Jurkat, Clone E6-1 (cell line): ENCODE data around the gene LRPAP1. TPM values are rescaled to one million over a fixed set of nuclear protein-coding genes. Genes with fewer than 3 reads are reported as not detected.
A peak's percentile ranks its signal among the peaks of the same experiment; 100 is the strongest.
"Not testable (repeated sequence)": the region's sequence is repeated elsewhere in the genome, so short reads cannot be mapped to it uniquely, and the experiment has no call there.

Experiments used
- DNase-seq: peaks from one replicate; pipeline ENCODE4 v3.0.0-alpha.2; 2011; ENCODE audit warnings: low read depth, low spot score
- H3K4me3 ChIP-seq: 2 replicates; pipeline ENCODE4 v1.5.1; 2011; ENCODE audit warnings: mild to moderate bottlenecking, low read length, control low read depth, moderate library complexity
- polyA plus RNA-seq: library from polyadenylated mRNA; unstranded; fragments of >200 nt; gene quantifications from one replicate; pipeline ENCODE4 v1.2.1, GENCODE V29; 2012; ENCODE audit warnings: missing spikeins; ENCODE audit not compliant: insufficient read length, insufficient read depth

The LRPAP1 gene, protein sequence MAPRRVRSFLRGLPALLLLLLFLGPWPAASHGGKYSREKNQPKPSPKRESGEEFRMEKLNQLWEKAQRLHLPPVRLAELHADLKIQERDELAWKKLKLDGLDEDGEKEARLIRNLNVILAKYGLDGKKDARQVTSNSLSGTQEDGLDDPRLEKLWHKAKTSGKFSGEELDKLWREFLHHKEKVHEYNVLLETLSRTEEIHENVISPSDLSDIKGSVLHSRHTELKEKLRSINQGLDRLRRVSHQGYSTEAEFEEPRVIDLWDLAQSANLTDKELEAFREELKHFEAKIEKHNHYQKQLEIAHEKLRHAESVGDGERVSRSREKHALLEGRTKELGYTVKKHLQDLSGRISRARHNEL
- polyA plus RNA-seq: 90.1 TPM

DNA sequence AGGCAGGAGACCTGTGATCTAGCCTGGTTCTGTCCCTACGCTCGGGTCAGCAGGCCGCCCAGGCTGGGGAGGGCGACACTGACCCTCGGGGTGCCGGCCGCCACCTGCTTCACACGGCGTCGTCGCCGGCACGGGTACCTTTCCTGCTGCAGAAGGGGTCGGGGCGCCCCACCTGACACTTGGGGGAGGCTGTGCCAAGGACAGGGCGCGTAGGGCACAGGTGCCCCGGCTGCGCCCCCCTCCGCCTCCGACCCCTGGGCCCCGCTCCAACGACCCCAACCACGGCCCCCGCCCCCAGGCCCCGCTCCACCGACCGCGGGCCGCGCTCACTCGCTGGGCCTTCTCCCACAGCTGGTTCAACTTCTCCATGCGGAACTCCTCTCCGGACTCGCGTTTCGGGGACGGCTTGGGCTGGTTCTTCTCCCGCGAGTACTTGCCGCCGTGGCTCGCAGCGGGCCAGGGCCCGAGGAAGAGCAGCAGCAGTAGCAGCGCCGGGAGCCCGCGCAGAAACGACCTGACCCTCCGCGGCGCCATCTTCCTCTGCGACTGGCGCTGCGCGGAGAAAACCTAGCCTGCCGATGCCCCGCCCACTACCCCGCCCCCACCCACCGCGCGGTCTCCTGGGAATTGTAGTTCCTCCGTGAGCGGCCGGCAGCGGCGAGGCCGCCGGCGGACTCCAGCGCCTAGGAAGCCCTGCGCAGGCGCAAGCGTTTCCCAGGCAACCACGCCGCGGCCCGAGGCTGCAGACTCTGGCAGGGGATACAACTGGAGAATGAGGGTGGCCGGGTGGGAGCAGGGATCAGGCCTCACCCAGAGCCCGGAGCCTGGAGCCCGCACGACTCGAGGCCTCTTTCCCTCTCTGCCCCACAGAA, at the start of gene LRPAP1:
Gene LRPAP1 (minus strand): TSS at position 544 of the 872 bp plus-strand sequence. CDS start 10 bp downstream, at position 534.
- peak; percentile 61 for DNase-seq

DNA sequence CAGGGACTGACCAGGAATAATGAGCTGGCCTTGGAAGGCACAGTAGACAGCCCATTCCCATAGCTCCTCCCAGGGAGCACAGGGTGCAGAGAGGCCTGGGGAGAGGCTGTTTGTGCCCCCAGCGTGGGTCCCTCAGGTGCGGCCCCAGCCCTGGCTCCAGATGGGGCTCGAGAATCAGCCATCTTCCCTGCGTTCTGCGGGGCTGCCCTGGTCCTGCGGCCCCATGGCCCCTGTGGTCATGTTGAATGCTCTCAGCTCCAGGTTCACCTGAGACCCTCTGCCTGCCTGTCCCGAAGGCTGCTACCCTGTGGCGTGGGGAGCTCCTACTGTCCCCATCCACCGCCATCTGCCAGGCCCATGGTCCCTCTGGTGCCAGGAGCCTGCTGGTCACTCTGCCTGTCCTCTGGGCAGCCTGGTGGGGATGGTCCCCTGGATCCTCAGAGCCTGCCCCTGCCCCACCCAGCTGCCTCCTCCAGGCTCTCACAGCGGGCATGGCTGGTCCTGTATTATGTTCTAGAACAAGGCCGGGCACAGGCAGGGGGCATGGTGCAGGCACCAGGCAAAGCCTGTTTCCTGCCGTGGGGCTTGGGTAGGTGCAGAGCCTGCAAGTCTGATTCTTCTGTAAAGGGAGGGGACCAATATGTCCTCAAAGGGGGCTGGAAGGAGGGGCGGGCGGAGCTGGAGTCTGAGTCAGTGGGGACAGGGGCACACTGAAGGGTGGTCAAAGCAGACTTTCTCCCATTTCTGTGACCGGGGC, 49.3 kb upstream of the LRPAP1 start:
- not testable (repeated sequence) for DNase-seq, H3K4me3 ChIP-seq

More for the DNA sequence above, at the start of gene LRPAP1:
- peak within 1 kb of the TSS; percentile 79 for H3K4me3 ChIP-seq

- not testable (repeated sequence) for DNase-seq, H3K4me3 ChIP-seq
These were observed 48.6 kb upstream of the LRPAP1 start for GRCh38 chr4:3580859-3581258.

- DNase-seq, H3K4me3 ChIP-seq: not testable (repeated sequence)
These were observed 46.4 kb upstream of the LRPAP1 start for GRCh38 chr4:3578527-3579144.

DNA sequence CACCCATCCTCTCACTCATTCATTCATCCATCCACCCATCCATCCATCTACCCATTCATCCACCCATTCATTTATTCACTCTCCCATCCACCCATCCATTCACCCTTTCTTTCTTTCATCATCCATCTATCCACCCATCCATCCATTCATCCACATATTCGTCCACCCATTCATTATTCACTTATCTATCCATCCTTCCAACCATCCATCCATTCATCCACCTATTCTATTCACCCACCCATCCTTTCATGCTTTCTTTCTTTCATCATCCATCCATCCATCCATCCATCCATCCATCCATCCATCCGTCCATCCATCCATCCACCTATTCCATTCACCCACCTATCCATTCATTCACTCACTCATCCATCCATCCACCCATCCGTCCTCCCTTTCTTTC, 45.8 kb upstream of the LRPAP1 start:
- DNase-seq, H3K4me3 ChIP-seq: not testable (repeated sequence)

- H3K4me3 ChIP-seq, DNase-seq: not testable (repeated sequence)
These were observed 45.1 kb upstream of the LRPAP1 start for GRCh38 chr4:3577208-3577892.

DNA sequence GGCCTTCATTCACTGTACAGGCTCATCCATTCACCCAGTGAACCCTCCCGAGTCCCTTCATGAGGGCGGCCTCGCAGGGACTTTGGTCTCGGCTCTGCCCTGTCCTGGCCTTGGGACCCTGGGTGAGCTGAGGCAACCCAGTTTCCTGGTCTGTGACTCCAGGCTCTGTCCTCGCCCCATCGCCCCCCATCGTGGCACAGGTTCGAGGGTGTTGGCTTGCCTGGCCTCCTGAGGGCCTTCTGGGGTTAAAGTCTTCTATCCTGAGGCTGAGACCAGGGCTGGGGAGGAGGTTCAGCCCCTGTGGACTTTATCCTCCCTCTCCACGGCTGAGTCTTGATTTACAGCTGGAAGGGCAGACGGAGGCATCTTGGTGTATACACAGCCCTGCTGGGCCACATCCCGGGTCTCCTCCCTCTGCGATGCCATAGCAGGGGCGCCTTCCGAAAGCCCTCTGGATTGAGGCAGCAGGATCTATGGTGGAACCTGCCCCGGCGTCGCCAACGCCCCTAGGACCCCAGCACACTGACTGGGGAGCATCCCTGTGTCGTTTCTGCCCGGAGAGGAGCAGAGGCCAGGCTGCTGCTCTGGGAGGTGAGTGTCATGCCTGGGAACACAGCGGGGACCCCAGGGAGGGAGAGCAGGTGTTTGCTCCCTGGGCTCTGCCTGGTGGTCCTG, 44.4 kb upstream of the LRPAP1 start:
- not testable (repeated sequence) for H3K4me3 ChIP-seq, DNase-seq

DNA sequence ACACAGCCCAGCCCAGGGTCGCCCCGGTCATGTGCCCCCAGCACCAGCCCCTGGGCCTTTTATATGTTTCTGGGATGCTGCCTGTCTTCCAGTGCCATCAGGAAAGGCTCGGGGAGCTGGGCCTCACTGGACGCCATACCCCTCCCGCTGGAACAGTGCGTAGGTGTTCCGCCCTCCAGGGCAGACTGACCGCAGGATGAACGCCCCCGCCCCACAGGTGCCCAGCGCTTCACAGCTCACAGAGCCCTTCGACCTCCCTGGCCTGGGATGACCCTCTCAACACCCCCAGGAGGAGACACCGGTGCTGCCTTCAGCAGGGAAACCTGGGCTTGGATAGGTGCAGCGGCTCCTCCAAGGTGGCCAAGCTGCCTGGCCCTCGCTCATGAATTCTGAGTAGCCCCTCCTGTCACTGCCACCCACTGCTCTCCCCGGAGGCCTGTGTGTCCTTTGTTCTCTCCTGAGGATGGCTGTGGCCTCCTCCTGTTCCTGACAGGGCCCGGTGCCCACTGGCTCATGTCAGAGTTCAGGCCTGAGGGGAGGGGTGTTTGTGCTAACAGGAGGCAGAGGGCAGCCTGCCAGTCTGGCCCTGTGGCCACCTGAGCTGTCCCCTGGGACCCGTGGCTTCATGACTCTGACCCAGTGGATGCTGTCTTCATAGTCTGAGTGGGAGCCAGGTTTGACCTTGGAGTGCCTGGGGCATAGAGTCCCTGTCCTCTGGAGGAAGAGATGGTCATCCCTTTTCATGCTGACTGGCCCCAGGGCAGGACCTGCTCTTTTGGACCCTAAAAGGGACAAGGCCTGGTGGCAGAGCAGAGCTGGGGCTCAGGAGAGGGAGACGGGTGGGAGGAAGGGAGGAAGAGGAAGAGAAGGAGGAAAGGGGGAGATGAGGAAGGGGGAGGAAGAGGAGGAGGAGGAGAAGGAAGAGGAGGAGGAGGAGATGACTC, 43.5 kb upstream of the LRPAP1 start:
- not testable (repeated sequence) for DNase-seq, H3K4me3 ChIP-seq

DNA sequence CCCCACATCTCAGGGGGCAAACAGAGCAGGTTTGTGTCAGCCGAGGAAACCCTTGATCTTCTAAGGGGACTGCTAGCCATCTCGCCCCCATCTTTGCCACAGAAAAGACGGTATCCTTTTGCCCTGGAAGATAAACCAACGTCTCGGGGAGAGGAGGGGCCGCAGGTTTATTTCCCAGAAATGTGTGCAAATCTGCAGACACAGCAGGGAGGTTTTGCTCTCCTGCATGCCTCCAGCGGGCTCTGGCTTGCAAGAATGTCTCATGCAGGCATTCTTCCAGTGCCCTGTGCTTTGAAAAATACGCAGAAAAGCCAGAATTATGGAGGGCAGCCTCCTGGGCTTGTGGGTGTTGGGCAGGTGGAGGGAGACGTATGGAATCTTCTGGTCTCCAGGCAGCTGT, 42.6 kb upstream of the LRPAP1 start:
- H3K4me3 ChIP-seq, DNase-seq: not testable (repeated sequence)

- not testable (repeated sequence) for DNase-seq
These were observed 42.1 kb upstream of the LRPAP1 start for GRCh38 chr4:3574346-3574745.

DNA sequence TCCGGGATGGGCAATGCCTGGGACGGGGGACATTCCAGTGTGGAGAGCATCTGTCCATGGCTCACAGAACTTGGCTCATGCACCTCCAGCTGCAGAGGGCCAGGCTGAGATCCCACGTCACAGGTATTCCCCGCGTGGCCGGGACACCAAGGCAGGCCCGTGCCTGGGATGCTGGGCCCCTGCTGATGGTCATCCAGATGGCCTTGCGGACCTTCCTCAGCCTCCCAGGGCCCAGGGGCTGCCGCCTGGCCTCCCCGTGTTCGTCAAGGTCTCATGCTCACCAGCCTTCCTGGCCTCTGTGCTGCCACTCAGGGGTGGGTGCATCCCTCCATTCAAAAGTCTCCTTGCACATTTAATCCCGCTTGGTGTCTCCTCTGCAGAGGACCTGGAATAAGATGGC, 40.9 kb upstream of the LRPAP1 start:
- H3K4me3 ChIP-seq: no peak overlapping the region
- no peak for DNase-seq

More at GRCh38 chr4:3574346-3574745, 42.1 kb upstream of the LRPAP1 start:
- not testable (repeated sequence) for H3K4me3 ChIP-seq

DNA sequence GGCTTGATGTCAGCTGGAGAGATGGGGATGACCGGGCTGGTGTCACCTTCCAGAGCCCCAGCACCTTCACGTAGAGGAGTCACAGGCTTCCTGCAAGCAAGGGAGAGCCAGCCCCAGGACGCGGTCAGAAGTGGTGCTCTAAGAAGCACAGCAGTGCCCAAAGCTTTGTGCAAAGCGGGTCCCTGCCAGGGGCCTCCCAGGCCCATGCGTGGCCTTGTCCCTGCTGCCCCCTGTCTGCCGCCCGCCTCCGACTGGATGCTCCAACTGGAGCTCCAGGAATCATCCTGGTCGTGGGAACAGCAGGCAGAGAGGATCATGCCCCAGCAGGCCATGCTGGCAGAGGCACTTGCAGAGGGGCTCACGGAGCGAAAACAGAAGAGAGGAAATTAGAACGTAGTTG, 40.1 kb upstream of the LRPAP1 start:
- H3K4me3 ChIP-seq: no peak overlapping the region
- DNase-seq: no peak

- DNase-seq: no peak
- H3K4me3 ChIP-seq: no peak overlapping the region
These were observed 39.7 kb upstream of the LRPAP1 start for GRCh38 chr4:3571921-3572320.

- not testable (repeated sequence) for H3K4me3 ChIP-seq, DNase-seq
These were observed 38.7 kb upstream of the LRPAP1 start for GRCh38 chr4:3570923-3571322.

DNA sequence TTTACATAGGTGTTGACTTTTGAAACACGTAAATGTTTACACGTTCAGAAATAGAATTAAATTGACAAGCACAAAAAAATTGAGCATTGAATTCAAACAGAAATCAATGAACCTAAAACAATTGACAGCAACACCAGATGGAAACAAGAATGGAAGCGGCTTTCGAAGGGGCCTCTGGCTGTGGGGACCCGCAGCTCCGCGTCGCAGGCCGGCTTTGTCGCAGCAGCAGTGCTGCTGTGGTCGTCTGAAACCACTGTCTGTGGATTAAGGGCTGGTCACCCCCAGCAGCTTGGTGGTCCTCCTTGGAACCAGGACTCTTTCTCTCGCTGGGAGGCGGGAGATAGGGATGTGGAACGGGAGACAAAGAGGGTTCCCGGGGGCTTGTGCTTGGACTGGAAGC, 37.4 kb upstream of the LRPAP1 start:
- not testable (repeated sequence) for H3K4me3 ChIP-seq, DNase-seq

GRCh38 chr4:3566701-3567100, 34.5 kb upstream of the LRPAP1 start:
- H3K4me3 ChIP-seq, DNase-seq: not testable (repeated sequence)

DNA sequence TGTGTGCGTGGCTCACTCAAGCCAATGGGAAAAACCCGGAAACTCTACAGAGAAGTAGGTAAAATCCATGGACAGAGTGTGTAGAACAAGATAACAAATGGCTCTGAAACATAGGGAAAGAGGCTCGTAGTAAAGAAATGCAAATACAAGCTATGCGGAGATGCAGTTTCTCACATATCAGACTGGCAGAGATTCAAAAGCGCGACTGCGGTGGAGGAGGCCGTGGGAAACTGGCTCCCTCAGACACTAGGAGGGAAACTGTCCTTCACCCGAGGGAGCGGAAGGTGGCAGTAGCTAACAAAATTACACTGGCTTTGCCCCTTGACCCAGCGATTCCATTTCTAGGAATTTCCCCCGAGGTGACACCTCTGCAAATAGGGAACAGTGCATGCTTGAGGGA, 34.1 kb upstream of the LRPAP1 start:
- DNase-seq, H3K4me3 ChIP-seq: not testable (repeated sequence)
